Spleen (tissue), 11 donors: ENCODE measurements around the gene AGFG2. TPM values are rescaled to one million over a fixed set of nuclear protein-coding genes. Genes with fewer than 3 reads are reported as not detected.

Source experiments
- DNase-seq: peaks from one replicate; pipeline ENCODE4 v3.0.0-alpha.2; 2020
- H3K27ac ChIP-seq, 8 donors: fragments of 200-600 bp; sonication (generic) in 7 of 8; 1 replicate in 4 of 8; 2 replicates in 4 of 8; pipeline versions ENCODE4 v1.5.0 to v1.8.0; 2016 to 2021; ENCODE audit warnings: inconsistent platforms in 4 of 8, mild to moderate bottlenecking in 4 of 8, moderate library complexity in 1 of 8
- H3K27me3 ChIP-seq, 7 donors: fragments of 200-600 bp; sonication (generic) in 6 of 7; replicated peaks in 1 of 7; 1 replicate in 4 of 7; 2 replicates in 3 of 7; pipeline versions ENCODE4 v1.5.0 to v1.8.0; 2016 to 2021; ENCODE audit warnings: inconsistent platforms in 3 of 7, mild to moderate bottlenecking in 1 of 7
- H3K36me3 ChIP-seq, 6 donors: fragments of 200-600 bp; sonication (generic) in 5 of 6; 1 replicate in 4 of 6; 2 replicates in 2 of 6; pipeline versions ENCODE4 v1.5.0 to v1.8.0; 2016 to 2021; ENCODE audit warnings: inconsistent platforms in 2 of 6
- H3K4me1 ChIP-seq, 6 donors: fragments of 200-600 bp; sonication (generic) in 5 of 6; 1 replicate in 3 of 6; 2 replicates in 3 of 6; pipeline versions ENCODE4 v1.5.0 to v1.8.0; 2016 to 2021; ENCODE audit warnings: inconsistent platforms in 3 of 6
- H3K4me3 ChIP-seq, 8 donors: fragments of 200-600 bp; sonication (generic) in 7 of 8; 1 replicate in 4 of 8; 2 replicates in 4 of 8; pipeline versions ENCODE4 v1.5.0 to v1.8.0; 2016 to 2021; ENCODE audit warnings: inconsistent platforms in 4 of 8, mild to moderate bottlenecking in 4 of 8, moderate library complexity in 2 of 8
- H3K9me3 ChIP-seq, 8 donors: fragments of 200-600 bp; sonication (generic) in 7 of 8; 1 replicate in 4 of 8; 2 replicates in 4 of 8; pipeline versions ENCODE4 v1.5.0 to v1.8.0; 2016 to 2021; ENCODE audit warnings: inconsistent platforms in 4 of 8
- CTCF ChIP-seq, 11 experiments: fragments of 200-600 bp in 7 of 11; fragments of 450-650 bp in 4 of 11; sonication (generic) in 4 of 11; IDR thresholded peaks in 8 of 11; conservative IDR thresholded peaks in 3 of 11; 1 replicate in 7 of 11; 2 replicates in 4 of 11; pipeline versions ENCODE4 v1.4.0 to v1.8.0; 2016 to 2021; ENCODE audit warnings: antibody characterized with exemption in 11 of 11, inconsistent platforms in 4 of 11, mild to moderate bottlenecking in 1 of 11
- POLR2A ChIP-seq, 3 donors: fragments of 450-650 bp; IDR thresholded peaks; one replicate each; pipeline ENCODE4 v1.5.1; 2017; ENCODE audit warnings: antibody characterized with exemption in 3 of 3, mild to moderate bottlenecking in 1 of 3
- POLR2AphosphoS5 ChIP-seq, 3 donors: sonication (generic); formaldehyde crosslinking; IDR thresholded peaks; one replicate each; pipeline ENCODE4 v1.5.1; 2017; ENCODE audit warnings: antibody characterized with exemption in 3 of 3
- WGBS, 5 donors: extraction: QIAGEN DNeasy Blood & Tissue Kit in 3 of 5; methylation state at CpG; one replicate each; pipeline versions ENCODE4 v1.1.5 to v1.1.7; 2013 to 2018; 5-methylcytosine and 5-hydroxymethylcytosine counted together
- intact Hi-C: fragments of 100-400 bp; cut with DNase I; formaldehyde crosslinking; loops from one replicate; pipeline ENCODE4 v1.15.0; 2023; ENCODE audit warnings: low total_unique reads
- polyA plus RNA-seq, 3 donors: library from polyadenylated mRNA; stranded (reverse); fragments of 200-250 nt; gene quantifications; one replicate each; pipeline ENCODE4 v1.2.1, GENCODE V29; 2013
- total RNA-seq, 7 donors: library from RNA; depleted of rRNA in 3 of 7; stranded (reverse); fragments of >200 nt in 3 of 7; fragmentation: NEBNext Ultra II Directional in 4 of 7; extraction: Animal tissue kit (Norgen Biotek cat#: 25700) in 4 of 7; gene quantifications; one replicate each; pipeline versions ENCODE4 v1.1.0 to v1.2.1, GENCODE V29; 2016 to 2021
- donor health status: healthy with polysubstance abuse.
- donor health status: DM: no; HTN: no; CAD: no; lungs with moderate emphysema.
- donor health status: DM: no; HTN: no; CAD: no.
- donor health status: Bipolar disorder and iron deficiency.
- donor health status: healthy.
- donor health status: DM: no; HTN: no; CAD: no.
- donor health status: DM: yes; HTN: yes; CAD: no.

The AGFG2 gene
- total and polyA plus RNA-seq, 10 donors, result 14.2 to 110 (median 51.4) TPM

- intact Hi-C loops, result no loop called here
Measured at GRCh38 chr7:100602889-100603725, 64.1 kb downstream of the AGFG2 start.

DNA sequence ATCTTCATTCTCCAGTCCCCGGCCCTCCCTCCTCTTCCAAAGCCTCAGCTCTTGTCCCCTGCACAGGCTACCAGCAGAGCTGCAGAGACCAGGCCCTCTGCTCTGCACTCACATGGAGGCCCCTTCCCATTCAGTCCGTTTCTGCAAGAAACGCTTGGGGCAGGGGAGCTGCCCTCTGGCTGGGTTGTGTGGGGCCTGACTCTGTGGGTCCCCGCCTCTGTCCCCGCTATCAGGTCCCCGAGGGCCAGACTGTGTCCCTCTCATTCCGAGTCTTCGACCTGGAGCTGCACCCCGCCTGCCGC lies 64.7 kb downstream of the AGFG2 start:
- DNase-seq, result no peak
- Histone ChIP-seq H3K27me3 (peaks cover 0 to 36% (median 0%) of the 10 kb centered on the region in 7 donors), H3K9me3 (no peaks in the 10 kb centered on the region), H3K27ac (peak overlapping the region in 7 of 8 donors; percentile 38 to 88 (median 73)), H3K4me1 (peaks cover 12 to 42% (median 24%) of the 10 kb centered on the region in 6 donors), H3K36me3 (no peaks in the 10 kb centered on the region), H3K4me3 (peak overlapping the region; percentile 46 to 88 (median 62))
- intact Hi-C loops, result no loop called here
- TF ChIP-seq POLR2A (IDR thresholded peaks at IDR 0.05) (no peak), CTCF (IDR thresholded peaks at IDR 0.05 in 8 of 11, conservative IDR thresholded peaks at IDR 0.05 in 3 of 11) (no peak), POLR2AphosphoS5 (IDR thresholded peaks at IDR 0.05) (no peak)
- 17 to 35% (median 23%) methylated on average over 3 to 10 of the region's 10 CpGs for WGBS, 5 donors

More at GRCh38 chr7:100602889-100603725, 64.1 kb downstream of the AGFG2 start:
- Histone ChIP-seq H3K27ac (peak overlapping the region in 6 of 8 donors; percentile 51 to 88 (median 76)), H3K4me3 (peak overlapping the region in 7 of 8 donors; percentile 53 to 88 (median 62)), H3K4me1 (peaks cover 12 to 42% (median 24%) of the 10 kb centered on the region in 6 donors), H3K9me3 (no peaks in the 10 kb centered on the region), H3K36me3 (no peaks in the 10 kb centered on the region), H3K27me3 (peaks cover 0 to 36% (median 0%) of the 10 kb centered on the region in 7 donors)
- TF ChIP-seq CTCF (IDR thresholded peaks at IDR 0.05 in 8 of 11, conservative IDR thresholded peaks at IDR 0.05 in 3 of 11) (no peak), POLR2A (IDR thresholded peaks at IDR 0.05) (no peak)
- 60 to 78% (median 71%) methylated on average over 15 to 21 of the region's 21 CpGs for WGBS, 5 donors
- DNase-seq, result no peak

GRCh38 chr7:100604028-100604975 lies 65.3 kb downstream of the AGFG2 start:
- intact Hi-C loops, result no loop called here
- WGBS, 5 donors, result 0 to 1% (median 1%) methylated on average over 54 to 70 of the region's 70 CpGs
- peak; percentile 95 for DNase-seq
- peaks cover 12 to 42% (median 24%) of the 10 kb centered on the region in 6 donors for H3K4me1 ChIP-seq
- H3K36me3 ChIP-seq, result no peaks in the 10 kb centered on the region
- TF ChIP-seq POLR2AphosphoS5 (IDR thresholded peaks at IDR 0.05) (peak; percentile 83 to 88 (median 85)), POLR2A (IDR thresholded peaks at IDR 0.05) (peak in 1 of 3 donors; percentile 22), CTCF (IDR thresholded peaks at IDR 0.05 in 8 of 11, conservative IDR thresholded peaks at IDR 0.05 in 3 of 11) (peak; percentile 15 to 76 (median 53))
- peaks cover 0 to 36% (median 0%) of the 10 kb centered on the region in 7 donors for H3K27me3 ChIP-seq
- H3K9me3 ChIP-seq, result no peaks in the 10 kb centered on the region
- peak overlapping the region; percentile 46 to 88 (median 62) for H3K4me3 ChIP-seq
- peak overlapping the region in 7 of 8 donors; percentile 38 to 88 (median 73) for H3K27ac ChIP-seq
